Muscle layer of colon (tissue), 2 donors: ENCODE results near the gene ATRNL1.
"Not testable (repeated sequence)": the region's sequence is repeated elsewhere in the genome, so short reads cannot be mapped to it uniquely, and the experiment has no call there.

Experiments used
- H3K27ac ChIP-seq: one replicate; pipeline ENCODE4 v1.7.0; 2013; ENCODE audit warnings: low read depth, mild to moderate bottlenecking, low read length, moderate library complexity
- H3K27me3 ChIP-seq, 2 donors: one replicate each; pipeline ENCODE4 v1.7.0; 2013; ENCODE audit warnings: low read length in 2 of 2, mild to moderate bottlenecking in 2 of 2; ENCODE audit not compliant: insufficient read depth in 2 of 2, control insufficient read depth in 1 of 2
- H3K36me3 ChIP-seq: one replicate; pipeline ENCODE4 v1.7.0; 2013; ENCODE audit warnings: mild to moderate bottlenecking, low read length; ENCODE audit not compliant: insufficient read depth
- H3K4me1 ChIP-seq: one replicate; pipeline ENCODE4 v1.7.0; 2013; ENCODE audit warnings: mild to moderate bottlenecking, low read length; ENCODE audit not compliant: insufficient read depth
- H3K4me3 ChIP-seq, 2 donors: one replicate each; pipeline ENCODE4 v1.7.0; 2013; ENCODE audit warnings: low read length in 2 of 2, low read depth in 1 of 2, mild to moderate bottlenecking in 1 of 2, moderate library complexity in 1 of 2
- H3K9ac ChIP-seq: one replicate; pipeline ENCODE4 v1.7.0; 2013; ENCODE audit warnings: low read length
- H3K9me3 ChIP-seq: one replicate; pipeline ENCODE4 v1.7.0; 2013; ENCODE audit warnings: mild to moderate bottlenecking, low read length
- donor health status: abdominal sarcoma.
- donor health status: Adenocarcinoma of cecum.

ATRNL1 gene

GRCh38 chr10:115706488-115707076 is 613.4 kb downstream of the ATRNL1 start:
- Histone ChIP-seq H3K27ac (no peak overlapping the region), H3K36me3 (no peaks in the 10 kb centered on the region), H3K9ac (no peak overlapping the region), H3K27me3 (no peaks in the 10 kb centered on the region), H3K4me3 (no peak overlapping the region), H3K4me1 (no peaks in the 10 kb centered on the region), H3K9me3 (no peaks in the 10 kb centered on the region)

DNA sequence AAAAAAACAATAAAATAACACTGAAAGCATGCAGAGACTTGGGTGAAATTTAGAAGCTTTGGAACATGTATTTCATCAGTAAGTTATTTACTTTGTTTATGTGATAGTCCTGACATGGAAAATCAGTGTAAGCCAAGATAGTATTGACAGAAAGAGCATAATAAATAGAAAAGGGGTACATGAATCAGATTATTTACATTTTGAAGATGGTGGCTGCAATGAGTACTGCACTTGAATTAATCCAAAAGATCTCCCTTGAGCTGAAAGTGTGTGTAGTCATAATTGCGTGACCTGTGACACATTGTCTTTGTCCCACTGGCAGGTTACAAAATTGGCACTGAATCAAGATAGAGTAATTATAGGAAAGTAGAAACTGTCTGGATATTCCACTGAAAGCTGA is 617.0 kb downstream of the ATRNL1 start:
- Histone ChIP-seq H3K36me3 (no peaks in the 10 kb centered on the region), H3K27me3 (no peaks in the 10 kb centered on the region), H3K9me3 (no peaks in the 10 kb centered on the region), H3K4me1 (no peaks in the 10 kb centered on the region), H3K27ac (no peak overlapping the region), H3K4me3 (no peak overlapping the region), H3K9ac (no peak overlapping the region)

- Histone ChIP-seq H3K36me3 (no peaks in the 10 kb centered on the region), H3K27me3 (no peaks in the 10 kb centered on the region), H3K4me1 (no peaks in the 10 kb centered on the region), H3K9ac (no peak overlapping the region), H3K4me3 (no peak overlapping the region), H3K27ac (no peak overlapping the region), H3K9me3 (no peaks in the 10 kb centered on the region)
These were observed 618.1 kb downstream of the ATRNL1 start for GRCh38 chr10:115711306-115711705.

DNA sequence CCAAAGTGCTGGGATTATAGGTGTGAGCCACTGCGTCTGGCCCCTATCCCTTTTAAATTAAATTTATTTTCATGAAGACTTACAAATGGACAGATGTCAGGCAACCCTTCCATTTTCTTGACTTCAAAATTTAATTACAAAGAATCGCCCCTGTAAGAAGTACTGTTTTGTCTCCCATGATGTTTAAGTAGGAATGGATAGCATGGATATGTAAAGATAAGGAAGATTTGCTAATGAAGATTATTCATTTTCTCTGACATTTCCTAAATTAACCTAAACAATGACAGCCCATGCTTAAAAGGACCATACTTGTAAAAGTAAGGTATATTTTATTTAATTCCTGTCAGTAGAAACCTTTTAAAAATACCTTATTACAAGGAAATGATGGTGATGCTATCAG is 627.0 kb downstream of the ATRNL1 start:
- Histone ChIP-seq H3K27me3 (no peaks in the 10 kb centered on the region), H3K36me3 (no peaks in the 10 kb centered on the region), H3K9ac (no peak overlapping the region), H3K27ac (no peak overlapping the region), H3K9me3 (no peaks in the 10 kb centered on the region), H3K4me1 (peaks cover 7% of the 10 kb centered on the region), H3K4me3 (no peak overlapping the region)

- Histone ChIP-seq H3K4me1 (no peaks in the 10 kb centered on the region), H3K9me3 (no peaks in the 10 kb centered on the region), H3K9ac (no peak overlapping the region), H3K27me3 (no peaks in the 10 kb centered on the region), H3K36me3 (no peaks in the 10 kb centered on the region), H3K27ac (no peak overlapping the region), H3K4me3 (no peak overlapping the region)
These were observed 634.0 kb downstream of the ATRNL1 start for GRCh38 chr10:115727129-115727528.

DNA sequence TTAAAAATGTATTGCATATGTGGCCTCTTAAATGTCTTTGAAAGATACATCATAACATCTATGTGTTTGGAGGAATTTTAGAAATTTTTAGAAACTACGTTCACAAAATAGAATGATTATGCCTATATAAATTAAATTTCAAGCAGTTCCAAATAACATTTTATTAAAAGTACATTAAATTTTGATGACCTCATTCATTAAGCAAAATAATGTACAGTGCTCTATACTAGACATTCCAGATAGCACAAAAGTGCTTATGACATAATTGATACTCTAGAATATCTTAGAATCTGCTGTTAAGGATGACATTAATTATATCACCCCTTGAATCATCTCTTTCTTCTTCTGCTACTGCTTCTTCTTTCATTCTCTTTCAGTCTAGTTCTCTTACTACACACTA is 650.9 kb downstream of the ATRNL1 start:
- Histone ChIP-seq H3K27me3 (no peaks in the 10 kb centered on the region), H3K27ac (no peak overlapping the region), H3K36me3 (no peaks in the 10 kb centered on the region), H3K4me1 (no peaks in the 10 kb centered on the region), H3K9me3 (no peaks in the 10 kb centered on the region), H3K9ac (no peak overlapping the region), H3K4me3 (no peak overlapping the region)

DNA sequence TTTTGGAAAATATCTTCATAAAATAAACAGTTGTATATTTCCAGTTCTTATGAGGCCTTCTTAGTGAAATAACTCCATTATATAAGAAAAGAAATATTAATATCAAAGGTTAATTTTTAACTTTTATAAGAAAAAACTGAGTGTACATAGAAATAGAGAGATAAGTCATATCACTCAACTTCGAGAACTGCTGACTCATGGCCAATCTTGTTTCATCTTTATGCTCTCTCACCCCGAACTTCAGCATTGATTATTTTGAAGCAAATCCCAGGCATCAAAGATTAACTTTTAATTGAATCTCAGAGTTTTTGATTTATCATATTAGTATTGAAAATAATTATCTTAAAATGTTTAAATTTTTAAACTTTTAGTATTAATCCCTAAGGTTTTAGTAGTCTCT is 652.8 kb downstream of the ATRNL1 start:
- no peaks in the 10 kb centered on the region for H3K4me1 ChIP-seq
- H3K27me3 ChIP-seq = no peaks in the 10 kb centered on the region
- H3K9me3 ChIP-seq = no peaks in the 10 kb centered on the region
- no peak overlapping the region for H3K9ac ChIP-seq
- H3K4me3 ChIP-seq = no peak overlapping the region
- no peaks in the 10 kb centered on the region for H3K36me3 ChIP-seq
- H3K27ac ChIP-seq = no peak overlapping the region

GRCh38 chr10:115747811-115748210 is 654.6 kb downstream of the ATRNL1 start:
- Histone ChIP-seq H3K4me3 (no peak overlapping the region), H3K27ac (no peak overlapping the region), H3K4me1 (no peaks in the 10 kb centered on the region), H3K9ac (no peak overlapping the region), H3K9me3 (no peaks in the 10 kb centered on the region), H3K27me3 (no peaks in the 10 kb centered on the region), H3K36me3 (no peaks in the 10 kb centered on the region)

GRCh38 chr10:115758488-115758887 is 665.3 kb downstream of the ATRNL1 start:
- H3K36me3 ChIP-seq, H3K4me1 ChIP-seq, H3K9me3 ChIP-seq, H3K27ac ChIP-seq, H3K9ac ChIP-seq, H3K27me3 ChIP-seq, H3K4me3 ChIP-seq: not testable (repeated sequence)

- Histone ChIP-seq H3K9ac (no peak overlapping the region), H3K4me1 (peaks cover 4% of the 10 kb centered on the region)
These were observed 667.0 kb downstream of the ATRNL1 start for GRCh38 chr10:115760131-115760530.

GRCh38 chr10:115761166-115761565 is 668.0 kb downstream of the ATRNL1 start:
- Histone ChIP-seq H3K27me3 (no peaks in the 10 kb centered on the region), H3K36me3 (no peaks in the 10 kb centered on the region), H3K9ac (no peak overlapping the region), H3K27ac (no peak overlapping the region), H3K4me1 (peaks cover 4% of the 10 kb centered on the region), H3K4me3 (no peak overlapping the region), H3K9me3 (no peaks in the 10 kb centered on the region)

More at GRCh38 chr10:115760131-115760530, 667.0 kb downstream of the ATRNL1 start:
- Histone ChIP-seq H3K36me3 (no peaks in the 10 kb centered on the region), H3K27ac (no peak overlapping the region), H3K9me3 (no peaks in the 10 kb centered on the region), H3K27me3 (no peaks in the 10 kb centered on the region), H3K4me3 (no peak overlapping the region)

- Histone ChIP-seq H3K4me3 (no peak overlapping the region), H3K27ac (no peak overlapping the region), H3K9me3 (no peaks in the 10 kb centered on the region), H3K4me1 (peaks cover 4% of the 10 kb centered on the region), H3K9ac (no peak overlapping the region), H3K27me3 (no peaks in the 10 kb centered on the region), H3K36me3 (no peaks in the 10 kb centered on the region)
These were observed 668.9 kb downstream of the ATRNL1 start for GRCh38 chr10:115762029-115762428.
